CD1c-positive myeloid dendritic cell (primary cell): Measurements from ENCODE around the gene RALA.
"Not testable (repeated sequence)": the region's sequence is repeated elsewhere in the genome, so short reads cannot be mapped to it uniquely, and the experiment has no call there.

Experiments
- DNase-seq: peaks from one replicate; pipeline ENCODE4 v3.0.0-alpha.2; 2016; ENCODE audit errors: extremely low spot score

RALA gene

DNA sequence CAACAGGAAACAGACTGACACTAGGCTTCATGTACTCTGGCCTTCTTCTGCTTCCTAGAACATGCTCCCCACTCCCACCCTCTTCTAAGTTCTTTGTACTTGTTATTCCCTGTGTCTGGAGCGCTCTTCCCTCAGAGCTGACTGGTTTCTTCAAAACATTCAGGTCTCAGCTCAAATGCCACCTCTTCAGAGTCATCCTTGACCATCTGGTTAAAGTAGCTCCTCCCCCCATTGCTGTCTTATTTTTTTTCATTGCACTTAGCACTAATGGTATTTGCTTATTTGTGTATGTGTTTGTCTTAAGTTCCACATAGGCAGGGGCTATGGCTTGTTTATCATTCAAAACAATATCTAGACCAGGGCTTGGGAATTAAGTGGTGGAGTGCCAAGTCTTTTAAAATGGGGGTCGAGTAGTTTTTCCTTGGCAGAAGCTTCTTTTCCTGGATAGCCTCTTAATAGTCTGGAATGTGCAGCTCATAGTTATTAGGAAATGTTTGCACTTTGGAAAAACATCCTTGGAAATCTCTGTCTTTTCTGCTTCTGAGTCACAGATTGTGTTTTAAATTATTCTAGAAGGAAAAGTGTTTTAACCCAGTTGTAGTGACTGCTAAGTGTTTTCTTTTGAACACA, 60.0 kb downstream of the RALA start:
- no peak for DNase-seq

DNA sequence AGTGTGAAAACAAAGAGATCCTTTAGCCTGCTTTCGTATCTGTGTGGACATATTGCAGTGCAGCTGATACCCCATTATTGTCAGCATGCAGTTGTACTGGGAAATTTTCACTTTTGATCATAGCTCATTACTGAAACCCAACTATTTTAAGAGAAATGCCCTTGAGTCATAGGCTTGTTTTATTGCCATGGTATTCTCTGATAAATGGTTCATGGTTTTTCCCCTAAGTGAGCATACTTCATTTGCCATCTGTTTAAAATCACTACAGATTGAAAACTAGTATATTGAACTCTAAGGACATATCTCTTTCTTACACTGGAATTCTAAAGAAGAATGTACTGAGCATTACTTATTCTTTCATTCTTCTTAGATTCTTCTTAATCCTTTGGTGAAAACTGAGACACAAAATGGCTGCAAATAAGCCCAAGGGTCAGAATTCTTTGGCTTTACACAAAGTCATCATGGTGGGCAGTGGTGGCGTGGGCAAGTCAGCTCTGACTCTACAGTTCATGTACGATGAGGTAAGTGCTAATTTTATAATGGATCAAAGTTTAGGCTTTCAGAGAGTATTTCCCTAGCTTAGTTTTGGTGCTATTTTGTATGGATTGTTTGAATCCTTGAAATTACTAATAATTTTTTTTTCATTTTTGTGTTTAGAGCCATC, 63.0 kb downstream of the RALA start:
- no peak for DNase-seq

DNA sequence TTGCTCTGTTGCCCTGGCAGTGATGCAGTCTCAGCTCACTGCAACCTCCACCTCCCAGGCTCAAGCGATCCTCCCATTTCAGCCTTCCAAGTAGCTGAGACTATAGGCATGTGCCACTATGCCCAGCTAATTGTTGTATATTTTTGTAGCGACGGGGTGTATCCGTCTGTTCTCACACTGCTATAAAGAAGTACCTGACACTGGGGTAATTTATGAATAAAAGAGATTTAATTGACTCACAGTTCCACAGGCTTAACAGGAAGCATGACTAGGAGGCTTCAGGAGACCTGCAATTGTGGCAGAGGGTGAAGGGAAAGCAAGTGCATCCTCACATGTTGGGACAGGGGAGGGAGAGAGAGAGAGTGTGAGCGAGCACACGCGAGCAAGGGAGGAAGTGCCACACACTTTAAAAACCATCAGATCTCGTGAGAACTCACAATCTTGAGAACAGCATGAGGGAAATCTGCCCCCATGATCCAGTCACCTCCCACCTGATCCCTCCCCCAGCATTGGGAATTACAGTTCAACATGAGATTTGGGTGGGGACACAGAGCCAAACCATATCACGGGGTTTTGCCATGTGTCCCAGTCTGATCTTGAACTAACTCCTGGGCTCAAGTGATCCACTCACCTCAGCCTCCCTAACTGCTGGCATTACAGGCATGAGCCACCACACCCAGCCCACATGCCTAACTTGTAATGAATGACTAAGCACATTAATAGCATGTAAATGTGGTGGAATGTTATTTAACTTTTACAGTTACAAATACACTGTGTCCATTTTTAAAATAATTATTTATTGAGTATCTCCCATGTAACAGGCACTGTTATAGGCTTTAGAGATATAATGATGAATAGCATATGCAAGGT, 65.5 kb downstream of the RALA start:
- no peak for DNase-seq

DNA sequence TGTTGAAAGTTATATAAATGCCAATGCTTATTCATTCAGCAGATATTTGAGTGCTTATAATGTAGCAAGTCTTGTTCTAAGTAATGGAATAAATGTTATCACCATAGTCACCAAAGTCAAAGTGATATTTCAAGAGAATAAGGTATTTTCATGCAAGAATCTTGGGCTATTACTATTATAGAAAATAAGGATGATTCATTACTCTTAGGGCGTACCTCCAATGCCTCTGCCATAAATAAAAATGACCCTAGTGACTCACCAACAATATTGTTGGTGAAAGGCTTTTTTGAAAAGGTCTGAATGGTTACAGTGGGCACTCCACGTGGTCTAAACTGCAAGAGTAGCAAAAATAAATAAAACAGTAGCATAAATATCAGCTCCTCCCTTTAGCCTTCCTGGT, 68.4 kb downstream of the RALA start:
- DNase-seq = no peak

- not testable (repeated sequence) for DNase-seq
Observed at GRCh38 chr7:39693086-39693485, 69.7 kb downstream of the RALA start.

GRCh38 chr7:39693812-39694211, 70.4 kb downstream of the RALA start:
- DNase-seq = no peak

- no peak for DNase-seq
Observed at GRCh38 chr7:39695852-39696586, 72.6 kb downstream of the RALA start.

- no peak for DNase-seq
Observed at GRCh38 chr7:39696631-39697030, 73.3 kb downstream of the RALA start.

DNA sequence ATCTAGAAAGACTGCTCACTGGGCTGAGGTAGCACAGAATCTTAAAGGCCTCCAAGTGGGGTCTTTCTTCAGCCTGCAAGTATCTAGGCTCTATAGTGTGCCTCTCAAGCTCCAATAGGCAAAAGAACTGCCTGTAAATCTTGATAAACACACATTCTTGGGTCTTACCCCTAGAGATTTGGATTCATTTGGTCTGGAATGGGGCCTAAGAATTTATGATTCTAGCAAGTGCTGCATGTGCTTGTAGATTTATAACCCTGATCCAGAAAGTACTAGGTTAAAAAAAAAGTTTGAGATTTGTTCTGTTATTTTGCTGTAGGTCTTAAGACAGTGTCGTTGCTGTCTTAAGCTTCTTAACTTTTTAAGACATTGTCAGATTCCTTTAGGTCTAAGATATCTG, 74.1 kb downstream of the RALA start:
- no peak for DNase-seq

- DNase-seq = no peak
Observed at GRCh38 chr7:39700165-39700564, 76.8 kb downstream of the RALA start.

DNA sequence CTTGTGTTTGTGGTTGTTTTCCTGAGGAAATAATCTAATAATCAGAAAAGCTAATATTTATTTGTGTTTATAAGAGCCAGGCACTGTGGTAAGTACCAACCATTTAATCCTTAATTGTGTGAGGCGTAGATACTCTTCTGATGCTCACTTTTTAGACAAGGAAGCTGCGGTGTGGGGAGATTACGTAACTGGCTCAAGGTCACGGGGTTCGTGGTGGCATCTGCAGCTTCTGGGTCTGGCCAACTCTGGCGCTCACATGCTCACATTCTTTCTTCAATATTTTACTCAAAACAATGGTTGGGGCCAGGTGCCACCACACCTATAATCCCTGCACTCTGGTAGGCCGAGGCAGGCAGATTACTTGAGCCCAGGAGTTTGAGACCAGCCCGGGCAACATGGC, 77.6 kb downstream of the RALA start:
- peak; percentile 72 for DNase-seq

- no peak for DNase-seq
Observed at GRCh38 chr7:39702133-39702532, 78.8 kb downstream of the RALA start.

DNA sequence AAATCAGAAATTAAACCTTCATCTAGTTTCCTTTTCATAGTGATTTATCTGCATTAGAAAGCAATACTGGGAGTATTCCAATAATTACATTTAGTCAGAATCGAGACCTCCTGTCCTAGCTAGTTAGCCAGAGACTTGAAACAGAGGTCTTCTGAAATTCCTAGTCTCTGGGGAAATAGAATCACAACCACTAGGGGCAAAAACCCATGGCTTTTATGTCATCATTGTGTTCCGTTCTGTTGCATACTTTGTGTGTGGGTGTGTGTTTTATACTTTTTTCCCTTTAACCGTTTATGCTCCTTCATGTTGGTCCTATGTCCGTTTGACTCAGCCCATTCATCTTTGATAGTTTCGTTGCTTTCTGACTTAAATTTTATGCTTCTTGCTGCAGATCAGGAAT, 79.8 kb downstream of the RALA start:
- peak; percentile 43 for DNase-seq

DNA sequence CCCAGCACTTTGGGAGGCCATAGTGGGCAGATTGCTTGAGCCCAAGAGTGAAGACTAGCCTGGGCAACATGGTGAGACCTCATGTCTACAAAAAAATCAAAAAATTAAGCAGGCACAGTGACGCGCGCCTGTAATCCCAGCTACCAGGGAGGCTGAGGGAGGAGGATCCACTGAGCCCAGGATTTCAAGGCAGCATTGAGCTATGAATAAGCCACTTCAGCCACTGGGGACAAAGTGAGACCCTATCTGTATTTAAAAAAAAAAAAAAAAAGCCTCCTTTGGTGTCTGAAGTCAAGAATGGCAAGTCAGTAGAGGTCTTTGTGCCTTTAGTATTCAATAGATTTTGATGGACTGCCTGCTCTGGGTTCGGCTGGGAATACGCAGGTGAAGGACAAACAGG, 85.7 kb downstream of the RALA start:
- DNase-seq = no peak

GRCh38 chr7:39709768-39710311, 86.5 kb downstream of the RALA start:
- no peak for DNase-seq

DNA sequence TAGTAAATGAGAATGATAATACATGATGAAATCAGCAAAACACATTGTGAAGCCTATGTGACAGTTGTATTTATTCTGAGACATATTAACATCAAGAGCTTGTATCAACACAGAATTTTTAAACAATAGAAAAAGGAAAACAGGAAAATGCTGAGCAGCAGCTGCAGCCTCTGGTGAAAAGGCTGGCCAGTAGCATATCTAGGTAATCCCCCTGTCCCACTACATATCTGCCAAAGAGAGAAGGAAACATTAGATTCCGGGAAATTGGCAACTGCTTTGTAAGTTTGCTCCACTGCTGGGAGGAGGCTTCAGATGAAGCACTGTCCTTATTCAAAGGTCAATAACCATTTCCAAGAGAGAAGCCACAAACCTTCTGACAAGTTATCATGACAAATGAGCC, 89.4 kb downstream of the RALA start:
- DNase-seq = no peak

DNA sequence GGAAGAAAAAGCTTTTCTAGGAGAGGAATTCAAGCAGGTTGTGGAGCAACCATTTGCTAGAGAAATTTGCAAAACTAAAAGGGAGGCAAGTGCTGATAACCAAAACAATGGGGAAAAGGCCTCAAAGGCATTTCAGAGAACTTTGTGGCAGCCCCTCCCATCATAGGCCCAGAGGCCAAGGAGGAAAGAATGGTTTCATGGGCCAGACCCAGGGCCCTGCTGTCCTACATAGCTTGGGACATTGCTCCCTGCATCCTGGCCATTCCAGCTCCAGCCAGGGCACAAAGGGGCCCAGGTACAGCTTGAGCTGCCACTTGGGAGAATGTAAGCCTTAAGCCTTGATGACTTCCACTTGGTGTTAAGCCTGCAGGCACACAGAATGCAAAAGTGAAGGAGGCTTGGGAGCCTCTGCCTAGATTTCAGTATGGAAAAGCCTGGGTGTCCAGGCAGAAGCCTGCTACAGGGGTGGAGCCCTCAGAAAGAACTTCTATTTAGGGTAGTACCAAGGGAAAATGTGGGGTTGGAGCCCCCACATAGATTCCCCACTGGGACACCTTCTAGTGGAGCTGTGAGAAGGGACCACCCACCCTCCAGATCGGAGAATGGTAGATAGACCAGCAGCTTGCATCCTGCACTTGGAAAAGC, 91.2 kb downstream of the RALA start:
- DNase-seq = no peak

DNA sequence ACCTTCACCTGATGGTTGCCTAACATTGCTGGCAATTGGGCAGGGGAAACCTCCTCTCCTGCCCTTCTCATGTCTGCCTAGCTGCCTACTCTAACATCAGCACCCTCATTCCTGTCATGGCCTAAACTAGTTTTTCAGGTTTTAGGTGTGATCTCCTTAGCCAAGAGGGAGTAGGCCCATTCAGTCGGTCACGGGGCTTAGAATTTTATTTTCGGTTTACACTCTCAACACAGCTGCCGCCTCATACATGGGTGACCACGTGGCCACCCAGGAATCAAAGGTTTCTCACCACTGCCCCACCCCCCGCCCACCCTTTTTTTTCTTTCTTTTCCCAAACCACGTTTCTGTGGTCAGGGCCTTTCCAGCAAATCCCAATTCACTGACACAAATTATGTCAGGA, 97.2 kb downstream of the RALA start:
- no peak for DNase-seq

DNA sequence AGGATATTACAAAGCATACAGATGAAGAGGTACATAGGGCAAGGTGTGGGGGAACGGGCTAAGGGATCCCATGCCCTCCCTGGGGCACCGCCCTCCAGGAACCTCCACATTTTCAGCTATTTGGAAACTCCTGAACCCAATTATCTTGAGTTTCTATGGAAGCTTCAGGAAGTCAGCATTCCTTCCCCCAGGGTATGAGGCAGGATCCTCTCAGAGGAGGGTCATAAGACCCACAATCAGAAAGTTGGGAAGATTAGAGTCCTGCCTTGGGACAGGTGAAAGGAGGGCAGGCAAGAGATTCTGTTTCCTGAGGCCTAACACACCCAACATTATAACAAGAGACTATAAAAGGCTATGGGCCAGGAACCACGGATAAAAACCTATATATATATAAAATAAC, 98.0 kb downstream of the RALA start:
- no peak for DNase-seq

GRCh38 chr7:39721919-39722597, 98.7 kb downstream of the RALA start:
- DNase-seq = no peak
